HUES64 (cell line): ENCODE results near the gene ADAMTS9.

ENCODE experiments used
- H3K27ac ChIP-seq: 2 replicates; pipeline ENCODE4 v1.7.0; 2013; ENCODE audit warnings: low read depth, low read length, inconsistent platforms
- H3K27me3 ChIP-seq: 2 replicates; pipeline ENCODE4 v1.6.1; 2013; ENCODE audit warnings: mild to moderate bottlenecking, low read length; ENCODE audit not compliant: insufficient read depth
- H3K36me3 ChIP-seq: 2 replicates; pipeline ENCODE4 v1.6.1; 2013; ENCODE audit warnings: mild to moderate bottlenecking, low read length; ENCODE audit not compliant: insufficient read depth
- H3K4me1 ChIP-seq: 2 replicates; pipeline ENCODE4 v1.6.1; 2013; ENCODE audit warnings: mild to moderate bottlenecking, low read length, moderate library complexity; ENCODE audit not compliant: insufficient read depth
- H3K4me3 ChIP-seq: 2 replicates; pipeline ENCODE4 v1.5.1; 2013; ENCODE audit warnings: mild to moderate bottlenecking, low read length, moderate library complexity
- H3K9ac ChIP-seq: 2 replicates; pipeline ENCODE4 v1.6.1; 2013; ENCODE audit warnings: mild to moderate bottlenecking, low read depth, low read length
- H3K9me3 ChIP-seq: 2 replicates; pipeline ENCODE4 v1.6.1; 2013; ENCODE audit warnings: low read depth, low read length; ENCODE audit not compliant: insufficient read depth
- WGBS: fragments of 150-250, 120-280 bp; methylation state at CpG from one replicate; pipeline ENCODE4 v1.1.7; 2013; ENCODE audit warnings: missing lambda C conversion rate; 5-methylcytosine and 5-hydroxymethylcytosine counted together

ADAMTS9 gene

DNA sequence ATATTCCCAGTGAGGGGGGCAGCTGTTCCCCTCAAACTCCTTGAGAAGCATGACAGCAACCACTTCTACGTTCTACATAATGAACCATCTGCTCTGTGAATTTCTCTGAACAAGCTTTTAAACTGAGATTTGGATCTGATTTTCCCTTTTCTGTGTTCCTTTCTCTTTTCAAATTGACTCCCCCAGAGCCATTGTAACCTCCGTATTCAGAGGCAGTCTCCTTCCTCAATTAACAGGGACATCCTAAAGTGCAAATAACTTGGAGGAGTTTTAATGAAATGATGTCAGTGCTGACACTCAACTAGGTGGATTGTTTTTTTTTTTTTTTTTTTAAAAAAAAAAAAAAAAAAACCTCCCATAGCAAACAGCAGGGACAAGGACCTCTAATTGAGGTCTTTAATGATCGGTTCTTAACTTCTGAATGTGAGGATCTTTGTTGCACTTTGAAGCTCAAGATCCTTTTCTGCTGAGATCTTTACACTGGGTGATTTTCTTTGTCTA, 48.8 kb downstream of the ADAMTS9 start:
- Histone ChIP-seq H3K27ac (no peak overlapping the region), H3K9me3 (no peaks in the 10 kb centered on the region), H3K36me3 (no peaks in the 10 kb centered on the region; the same call in 1 of the 2 replicates), H3K27me3 (no peaks in the 10 kb centered on the region), H3K9ac (no peak overlapping the region), H3K4me1 (peaks cover 38% of the 10 kb centered on the region), H3K4me3 (no peak overlapping the region)
- 49% methylated on average over 3 of the region's 3 CpGs for WGBS

DNA sequence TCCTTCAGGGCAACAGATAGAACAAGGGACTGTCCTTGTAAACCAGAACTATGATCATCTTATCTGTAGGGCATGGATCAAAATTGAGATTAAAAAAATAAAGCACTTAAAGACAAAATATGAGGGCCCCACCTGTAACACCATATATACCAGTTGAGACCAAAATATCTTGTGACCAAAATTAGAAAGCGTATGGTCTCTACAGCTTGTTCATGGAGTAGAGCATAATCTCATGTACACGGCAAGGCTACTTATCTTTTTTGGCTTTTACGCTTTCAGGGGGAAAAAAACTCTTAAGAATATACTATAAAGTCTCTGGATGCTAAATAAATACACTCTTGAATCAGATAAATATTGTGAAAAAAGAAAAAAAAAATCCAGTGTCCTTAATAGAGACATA, 49.3 kb downstream of the ADAMTS9 start:
- WGBS = 94% methylated on average over 2 of the region's 3 CpGs
- Histone ChIP-seq H3K36me3 (peaks cover 3% of the 10 kb centered on the region; the same call in 1 of the 2 replicates), H3K27me3 (no peaks in the 10 kb centered on the region), H3K27ac (no peak overlapping the region), H3K4me3 (no peak overlapping the region), H3K9ac (no peak overlapping the region), H3K4me1 (peaks cover 38% of the 10 kb centered on the region), H3K9me3 (no peaks in the 10 kb centered on the region)

DNA sequence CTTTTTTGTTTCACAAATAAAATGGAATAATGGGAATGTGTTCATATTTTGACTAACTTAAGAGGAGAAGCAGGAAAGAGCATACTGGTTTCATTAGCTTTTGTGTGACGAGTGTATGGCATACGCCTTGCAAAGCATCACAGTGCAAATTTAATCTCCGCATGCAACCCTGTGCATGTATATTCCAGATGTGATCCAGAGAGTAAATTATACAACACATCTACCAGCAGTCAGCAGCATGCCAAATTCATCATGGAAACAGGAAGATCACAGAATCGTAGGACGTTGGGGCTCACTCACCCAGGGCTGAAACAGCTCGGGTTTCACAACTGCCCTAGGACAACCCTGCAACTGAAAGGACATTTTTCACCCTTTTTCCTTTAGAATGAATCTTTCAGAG, 53.4 kb downstream of the ADAMTS9 start:
- WGBS = 88% methylated on average over 6 of the region's 6 CpGs
- no peak overlapping the region for H3K27ac ChIP-seq

GRCh38 chr3:64631951-64632350, 55.8 kb downstream of the ADAMTS9 start:
- 93% methylated on average over 1 of the region's 1 CpG for WGBS
- Histone ChIP-seq H3K27ac (no peak overlapping the region), H3K4me3 (no peak overlapping the region), H3K9me3 (no peaks in the 10 kb centered on the region), H3K27me3 (no peaks in the 10 kb centered on the region), H3K36me3 (peaks cover 4% of the 10 kb centered on the region; the same call in 1 of the 2 replicates), H3K9ac (no peak overlapping the region), H3K4me1 (peaks cover 7% of the 10 kb centered on the region)

More for the DNA sequence above, 53.4 kb downstream of the ADAMTS9 start:
- Histone ChIP-seq H3K4me1 (peaks cover 11% of the 10 kb centered on the region), H3K9ac (no peak overlapping the region), H3K27me3 (no peaks in the 10 kb centered on the region), H3K4me3 (no peak overlapping the region), H3K36me3 (peaks cover 4% of the 10 kb centered on the region; the same call in 1 of the 2 replicates), H3K9me3 (no peaks in the 10 kb centered on the region)

- H3K27ac ChIP-seq = no peak overlapping the region
- 79% methylated on average over 7 of the region's 7 CpGs for WGBS
Observed at GRCh38 chr3:64627471-64628321, 60.1 kb downstream of the ADAMTS9 start.

GRCh38 chr3:64627042-64627441, 60.8 kb downstream of the ADAMTS9 start:
- H3K9me3 ChIP-seq = no peaks in the 10 kb centered on the region
- H3K4me3 ChIP-seq = no peak overlapping the region
- no peaks in the 10 kb centered on the region for H3K27me3 ChIP-seq
- no peaks in the 10 kb centered on the region; the same call in 1 of the 2 replicates for H3K36me3 ChIP-seq
- 93% methylated on average over 5 of the region's 5 CpGs for WGBS
- peaks cover 7% of the 10 kb centered on the region for H3K4me1 ChIP-seq
- no peak overlapping the region for H3K9ac ChIP-seq
- H3K27ac ChIP-seq = no peak overlapping the region

More at GRCh38 chr3:64627471-64628321, 60.1 kb downstream of the ADAMTS9 start:
- H3K4me1 ChIP-seq = peaks cover 7% of the 10 kb centered on the region
- no peak overlapping the region for H3K9ac ChIP-seq
- H3K27me3 ChIP-seq = no peaks in the 10 kb centered on the region
- H3K4me3 ChIP-seq = no peak overlapping the region
- no peaks in the 10 kb centered on the region for H3K9me3 ChIP-seq
- H3K36me3 ChIP-seq = no peaks in the 10 kb centered on the region; the same call in 1 of the 2 replicates

DNA sequence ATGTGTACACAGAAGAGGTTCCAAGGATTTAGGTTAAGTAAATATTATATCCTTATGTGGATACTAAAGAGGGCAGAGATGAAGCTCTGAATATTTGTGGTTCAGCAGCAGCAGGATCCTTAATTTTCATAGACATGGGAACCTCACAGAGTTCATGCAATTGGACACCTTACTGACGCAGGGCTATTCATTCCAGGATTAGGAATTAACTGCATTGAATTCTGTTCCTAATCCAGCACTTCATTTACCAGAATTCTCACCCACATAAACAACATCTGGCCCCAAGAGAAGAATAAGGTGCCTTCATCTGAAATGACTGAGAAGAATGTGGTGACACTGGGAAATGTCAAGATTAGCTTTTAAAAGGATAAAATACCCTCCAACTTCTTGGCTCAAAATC, 62.4 kb downstream of the ADAMTS9 start:
- no peak overlapping the region for H3K4me3 ChIP-seq
- WGBS = 79% methylated on average over 1 of the region's 1 CpG
- no peaks in the 10 kb centered on the region for H3K9me3 ChIP-seq
- no peak overlapping the region for H3K9ac ChIP-seq
- H3K36me3 ChIP-seq = no peaks in the 10 kb centered on the region; the same call in 1 of the 2 replicates
- H3K4me1 ChIP-seq = peaks cover 7% of the 10 kb centered on the region
- H3K27me3 ChIP-seq = no peaks in the 10 kb centered on the region
- H3K27ac ChIP-seq = no peak overlapping the region

DNA sequence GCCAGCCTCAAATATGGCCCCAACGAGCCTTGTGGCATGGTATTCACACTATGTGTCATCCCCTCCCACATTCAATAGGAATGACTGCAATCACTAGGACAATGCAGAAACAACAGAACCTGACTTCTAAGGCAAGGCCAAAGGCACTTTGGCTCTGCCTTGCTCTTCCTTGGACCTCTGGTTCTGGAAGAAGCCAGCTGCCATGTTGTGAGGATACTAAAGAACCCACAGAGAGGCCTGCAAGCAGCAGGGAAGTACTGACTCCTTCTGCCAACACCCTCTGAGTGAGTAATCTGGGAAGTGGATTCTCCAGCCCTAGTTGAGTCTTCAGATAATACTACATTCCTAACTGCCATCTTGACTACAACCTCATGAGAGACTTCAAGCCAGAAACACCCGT, 64.7 kb downstream of the ADAMTS9 start:
- peaks cover 6% of the 10 kb centered on the region; the same call in 1 of the 2 replicates for H3K36me3 ChIP-seq

DNA sequence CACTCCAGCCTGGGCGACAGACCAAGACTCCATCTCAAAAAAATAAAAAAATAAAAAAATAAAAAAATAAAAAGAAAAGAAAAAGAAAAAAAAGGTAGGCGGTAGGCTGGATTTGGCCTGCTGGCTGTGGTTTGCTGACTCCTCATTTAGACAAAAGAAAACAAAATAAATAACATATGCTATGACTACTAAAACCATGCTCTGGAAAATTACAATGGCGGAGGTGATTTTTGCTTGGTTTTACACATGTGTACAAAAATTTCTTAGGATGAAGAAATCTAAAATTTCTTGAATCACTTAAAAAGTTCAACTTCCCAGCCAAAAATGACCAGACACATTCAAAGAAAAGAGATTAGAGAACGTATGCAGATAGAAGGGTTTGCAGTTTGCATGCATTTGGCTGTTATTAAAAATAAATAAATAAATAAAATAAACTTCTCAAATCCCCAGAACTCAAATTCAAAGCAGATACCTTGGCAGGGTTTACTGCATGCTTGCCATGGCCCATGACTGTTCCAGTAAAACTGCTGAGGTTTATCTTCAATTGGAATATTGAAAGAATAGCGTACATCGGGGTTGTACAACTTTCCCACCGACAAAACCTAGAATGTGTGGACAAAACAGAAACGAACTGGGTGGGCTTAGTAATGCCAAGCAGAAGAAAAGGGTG, 65.9 kb downstream of the ADAMTS9 start:
- 97% methylated on average over 4 of the region's 8 CpGs for WGBS

More for the DNA sequence above, 64.7 kb downstream of the ADAMTS9 start:
- Histone ChIP-seq H3K27me3 (no peaks in the 10 kb centered on the region), H3K9ac (no peak overlapping the region), H3K27ac (no peak overlapping the region), H3K9me3 (0 out of 2 replicates have a peak, but pooled peaks cover 5% of the 10 kb centered on the region), H3K4me1 (peaks cover 6% of the 10 kb centered on the region), H3K4me3 (no peak overlapping the region)
- 82% methylated on average over 1 of the region's 2 CpGs for WGBS

DNA sequence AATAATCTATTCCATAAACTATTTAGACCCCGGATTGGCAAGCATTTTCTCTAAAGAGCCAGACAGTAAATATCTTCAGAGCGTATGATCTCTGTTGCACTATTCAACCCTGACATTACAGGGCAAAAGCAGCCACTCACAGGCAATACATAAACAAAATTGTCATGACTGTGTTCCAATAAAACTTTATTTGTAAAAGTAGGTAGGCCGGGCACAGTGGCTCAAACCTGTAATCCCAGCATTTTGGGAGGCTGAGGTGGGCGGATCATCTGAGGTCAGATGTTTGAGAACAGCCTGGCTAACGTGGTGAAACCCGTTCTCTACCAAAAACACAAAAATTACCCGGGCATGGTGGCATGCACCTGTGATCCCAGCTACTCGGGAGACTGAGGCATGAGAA, 66.5 kb downstream of the ADAMTS9 start:
- Histone ChIP-seq H3K27me3 (no peaks in the 10 kb centered on the region), H3K4me1 (no peaks in the 10 kb centered on the region), H3K27ac (no peak overlapping the region), H3K4me3 (no peak overlapping the region), H3K9ac (no peak overlapping the region), H3K9me3 (0 out of 2 replicates have a peak, but pooled peaks cover 5% of the 10 kb centered on the region), H3K36me3 (peaks cover 6% of the 10 kb centered on the region; the same call in 1 of the 2 replicates)
- WGBS = 94% methylated on average over 8 of the region's 8 CpGs

More for the DNA sequence above, 65.9 kb downstream of the ADAMTS9 start:
- Histone ChIP-seq H3K27me3 (no peaks in the 10 kb centered on the region), H3K36me3 (peaks cover 6% of the 10 kb centered on the region; the same call in 1 of the 2 replicates), H3K4me3 (no peak overlapping the region), H3K4me1 (no peaks in the 10 kb centered on the region), H3K27ac (no peak overlapping the region), H3K9me3 (0 out of 2 replicates have a peak, but pooled peaks cover 5% of the 10 kb centered on the region), H3K9ac (no peak overlapping the region)

DNA sequence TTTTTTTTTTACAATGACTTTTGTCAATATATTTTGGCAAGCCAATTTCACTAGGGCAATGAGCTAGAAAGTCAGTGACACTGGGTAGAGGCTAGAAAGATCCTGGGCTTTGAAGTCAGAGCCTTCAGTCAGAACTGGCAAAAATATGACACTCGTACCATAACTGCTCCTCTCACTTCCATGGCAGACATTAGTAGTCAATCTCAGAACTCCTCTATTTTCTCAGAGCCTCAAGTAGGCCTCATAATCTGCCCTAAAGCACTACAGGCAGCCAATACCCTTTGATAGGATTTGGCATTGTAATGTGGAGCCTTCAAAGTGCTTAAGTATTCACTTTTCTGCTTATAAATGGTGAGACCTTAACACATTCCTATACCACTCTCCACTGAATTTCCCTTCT, 67.8 kb downstream of the ADAMTS9 start:
- Histone ChIP-seq H3K27ac (no peak overlapping the region), H3K27me3 (no peaks in the 10 kb centered on the region), H3K9me3 (0 out of 2 replicates have a peak, but pooled peaks cover 5% of the 10 kb centered on the region), H3K36me3 (peaks cover 6% of the 10 kb centered on the region; the same call in 1 of the 2 replicates), H3K4me3 (no peak overlapping the region), H3K9ac (no peak overlapping the region), H3K4me1 (no peaks in the 10 kb centered on the region)
- 95% methylated on average over 1 of the region's 1 CpG for WGBS
